ENCODE measurements around the gene SLC30A10. TPM values are rescaled to one million over a fixed set of nuclear protein-coding genes. Genes with fewer than 3 reads are reported as not detected.
A peak's percentile ranks its signal among the peaks of the same experiment; 100 is the strongest.
"Not testable (repeated sequence)": the region's sequence is repeated elsewhere in the genome, so short reads cannot be mapped to it uniquely, and the experiment has no call there.

SLC30A10 gene
- polyA plus RNA-seq, 4 donors, result 0.08 to 0.32 (median 0.12) TPM

GRCh38 chr1:219928791-219929118 lies 398 bp upstream of the SLC30A10 start:
- DNase-seq (ENCODE audit: low read depth in 4 of 4, low spot score in 2 of 4), result no peak

GRCh38 chr1:219927298-219927955 lies 930 bp downstream of the SLC30A10 start:
- peak in 1 of 4 donors; percentile 6 for DNase-seq (ENCODE audit: low read depth in 4 of 4, low spot score in 2 of 4)

- no peak for DNase-seq (ENCODE audit: low read depth in 4 of 4, low spot score in 2 of 4)
Observed at GRCh38 chr1:219926363-219926998, 1.9 kb downstream of the SLC30A10 start.

- DNase-seq (ENCODE audit: low read depth in 4 of 4, low spot score in 2 of 4), result no peak
Observed at GRCh38 chr1:219924342-219924741, 4.0 kb downstream of the SLC30A10 start.

GRCh38 chr1:219917851-219918466 lies 10.4 kb downstream of the SLC30A10 start:
- DNase-seq (ENCODE audit: low read depth in 4 of 4, low spot score in 2 of 4), result no peak

GRCh38 chr1:219917281-219917680 lies 11.1 kb downstream of the SLC30A10 start:
- no peak for DNase-seq (ENCODE audit: low read depth in 4 of 4, low spot score in 2 of 4)

GRCh38 chr1:219916257-219916656 lies 12.1 kb downstream of the SLC30A10 start:
- no peak for DNase-seq (ENCODE audit: low read depth in 4 of 4, low spot score in 2 of 4)

- DNase-seq (ENCODE audit: low read depth in 4 of 4, low spot score in 2 of 4), result no peak
Observed at GRCh38 chr1:219913005-219913770, 15.2 kb downstream of the SLC30A10 start.

- no peak for DNase-seq (ENCODE audit: low read depth in 4 of 4, low spot score in 2 of 4)
Observed at GRCh38 chr1:219910716-219911115, 17.6 kb downstream of the SLC30A10 start.

GRCh38 chr1:219909476-219909875 lies 18.9 kb downstream of the SLC30A10 start:
- no peak for DNase-seq (ENCODE audit: low read depth in 4 of 4, low spot score in 2 of 4)

- no peak for DNase-seq (ENCODE audit: low read depth in 4 of 4, low spot score in 2 of 4)
Observed at GRCh38 chr1:219908170-219908569, 20.2 kb downstream of the SLC30A10 start.

- no peak for DNase-seq (ENCODE audit: low read depth in 4 of 4, low spot score in 2 of 4)
Observed at GRCh38 chr1:219907772-219908070, 20.6 kb downstream of the SLC30A10 start.

GRCh38 chr1:219906924-219907771 lies 21.2 kb downstream of the SLC30A10 start:
- no peak for DNase-seq (ENCODE audit: low read depth in 4 of 4, low spot score in 2 of 4)

- not testable (repeated sequence) for DNase-seq (ENCODE audit: low read depth in 4 of 4, low spot score in 2 of 4)
Observed at GRCh38 chr1:219906565-219906923, 21.8 kb downstream of the SLC30A10 start.

- no peak for DNase-seq (ENCODE audit: low read depth in 4 of 4, low spot score in 2 of 4)
Observed at GRCh38 chr1:219905524-219905923, 22.8 kb downstream of the SLC30A10 start.

- DNase-seq (ENCODE audit: low read depth in 4 of 4, low spot score in 2 of 4), result no peak
Observed at GRCh38 chr1:219904934-219905333, 23.4 kb downstream of the SLC30A10 start.

GRCh38 chr1:219903353-219903871 lies 24.9 kb downstream of the SLC30A10 start:
- DNase-seq (ENCODE audit: low read depth in 4 of 4, low spot score in 2 of 4), result no peak

- no peak for DNase-seq (ENCODE audit: low read depth in 4 of 4, low spot score in 2 of 4)
Observed at GRCh38 chr1:219902951-219903350, 25.4 kb downstream of the SLC30A10 start.

GRCh38 chr1:219900882-219901281 lies 27.5 kb downstream of the SLC30A10 start:
- DNase-seq (ENCODE audit: low read depth in 4 of 4, low spot score in 2 of 4), result no peak

- no peak for DNase-seq (ENCODE audit: low read depth in 4 of 4, low spot score in 2 of 4)
Observed at GRCh38 chr1:219900201-219900600, 28.2 kb downstream of the SLC30A10 start.

Measured in left renal cortex interstitium (tissue), 4 donors.